Medulla oblongata (tissue), 1 donor: ENCODE measurements around the gene FYN.
"Not testable (repeated sequence)": the region's sequence is repeated elsewhere in the genome, so short reads cannot be mapped to it uniquely, and the experiment has no call there.

Experiments
- DNase-seq: peaks from one replicate; pipeline ENCODE4 v3.0.0-alpha.2; 2015; ENCODE audit errors: extremely low spot score

FYN gene

DNA sequence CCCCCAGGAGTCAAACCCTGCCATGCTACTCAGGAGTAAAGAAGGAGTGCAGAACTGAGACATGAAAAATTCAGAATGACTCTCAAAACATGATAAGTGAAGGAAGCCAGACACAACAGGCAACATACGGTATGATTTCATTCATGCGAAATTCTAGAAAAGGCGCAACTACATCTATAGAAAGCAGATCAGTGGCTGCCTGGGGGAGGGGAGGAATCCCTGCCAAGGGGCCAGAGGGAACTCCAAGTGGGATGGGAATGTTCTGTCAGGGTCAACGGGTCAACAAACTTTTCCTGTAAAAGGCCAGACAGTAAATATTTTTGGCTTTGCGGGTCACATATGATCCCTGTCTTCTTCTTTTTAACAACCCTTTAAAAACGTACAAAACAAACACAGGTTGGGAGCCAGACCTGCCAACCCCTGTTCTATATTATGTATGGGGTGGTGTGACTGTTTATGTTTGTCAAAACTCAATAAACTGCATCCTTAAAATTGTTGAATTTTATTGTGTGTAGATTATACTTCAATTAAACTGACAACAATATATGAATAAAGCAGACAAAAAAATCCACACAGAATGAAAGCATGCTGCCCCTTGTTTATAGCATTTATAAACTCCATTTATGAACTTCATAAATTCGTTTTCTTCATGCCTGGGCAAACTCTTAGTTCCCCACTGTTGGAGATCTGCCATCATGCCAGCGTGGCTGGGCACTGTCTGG, 211.0 kb downstream of the FYN start:
- DNase-seq, result no peak

GRCh38 chr6:111661541-111662061, 211.7 kb downstream of the FYN start:
- no peak for DNase-seq

- DNase-seq, result no peak
Measured at GRCh38 chr6:111660531-111660930, 212.7 kb downstream of the FYN start.

DNA sequence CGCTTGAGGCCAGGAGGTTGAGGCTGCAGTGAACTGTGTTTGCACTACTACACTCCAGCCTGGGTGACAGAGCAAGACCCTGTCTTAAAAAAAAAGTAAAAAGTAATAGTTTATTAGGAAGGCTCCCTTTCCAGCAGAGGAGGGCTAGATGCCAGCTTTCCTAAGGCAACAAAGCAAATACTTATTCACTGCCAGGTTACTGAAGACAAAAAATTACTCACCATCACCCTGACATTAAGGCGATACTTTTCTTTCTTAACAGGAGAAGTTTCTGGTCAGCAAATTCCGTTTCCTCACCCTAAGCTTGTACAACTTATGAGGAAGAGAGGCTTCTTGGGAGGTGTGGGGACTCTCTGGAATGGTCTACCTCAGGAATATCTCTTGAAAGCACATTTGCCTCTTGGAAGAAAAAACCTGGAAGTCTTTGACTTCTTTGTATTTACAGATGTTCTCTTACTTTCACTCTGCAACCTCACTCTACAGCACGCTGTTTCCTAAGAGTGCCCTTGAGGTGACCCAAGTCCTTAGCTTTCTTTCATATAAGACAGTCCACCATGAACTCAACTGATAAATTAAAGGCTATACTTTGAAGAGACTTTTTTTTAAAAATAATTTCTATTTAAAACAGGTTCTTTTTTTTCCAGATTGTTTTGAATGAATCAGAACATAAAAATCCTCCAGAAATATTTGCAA, 214.6 kb downstream of the FYN start:
- no peak for DNase-seq

- DNase-seq, result no peak
Measured at GRCh38 chr6:111657146-111657545, 216.1 kb downstream of the FYN start.

GRCh38 chr6:111653979-111654378, 219.3 kb downstream of the FYN start:
- DNase-seq, result no peak

DNA sequence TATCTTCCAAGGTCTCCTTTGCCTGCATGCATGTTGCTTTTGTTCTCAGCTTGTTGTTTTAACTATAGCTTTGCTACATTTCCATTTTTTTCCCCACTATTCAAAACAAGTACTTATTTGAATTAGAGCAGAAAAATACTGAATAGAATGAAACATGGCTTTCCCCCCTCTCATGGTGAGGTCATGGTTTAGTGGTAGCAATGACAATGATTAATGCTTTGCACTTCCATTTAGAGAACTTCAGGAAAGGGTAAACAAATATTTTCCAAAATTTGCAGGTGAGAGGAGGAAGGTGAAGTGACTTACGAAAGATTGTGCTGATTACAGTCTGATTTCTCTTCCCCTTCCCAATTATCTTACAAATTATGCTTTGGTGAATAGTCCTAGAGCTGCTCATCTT, 219.8 kb downstream of the FYN start:
- DNase-seq, result no peak

DNA sequence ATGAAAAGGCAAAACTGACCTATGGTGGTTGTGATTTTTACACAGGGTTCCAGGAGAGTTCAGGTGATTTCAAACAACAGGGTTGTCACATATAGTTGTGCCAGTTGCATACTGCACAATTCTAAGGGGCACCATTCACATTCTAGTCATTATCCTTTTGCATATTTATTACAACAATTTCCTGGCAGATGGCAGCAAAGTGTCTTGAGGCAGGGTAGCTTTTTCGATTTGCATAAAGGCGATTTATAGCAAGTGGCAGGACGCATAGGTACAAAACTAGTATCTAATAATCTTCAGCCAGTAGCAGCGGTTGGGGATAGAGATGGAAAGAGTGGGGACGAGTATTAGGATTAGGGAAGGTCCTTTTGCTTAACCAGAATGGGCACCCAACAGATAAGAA, 221.1 kb downstream of the FYN start:
- no peak for DNase-seq

GRCh38 chr6:111651185-111652034, 221.8 kb downstream of the FYN start:
- no peak for DNase-seq

DNA sequence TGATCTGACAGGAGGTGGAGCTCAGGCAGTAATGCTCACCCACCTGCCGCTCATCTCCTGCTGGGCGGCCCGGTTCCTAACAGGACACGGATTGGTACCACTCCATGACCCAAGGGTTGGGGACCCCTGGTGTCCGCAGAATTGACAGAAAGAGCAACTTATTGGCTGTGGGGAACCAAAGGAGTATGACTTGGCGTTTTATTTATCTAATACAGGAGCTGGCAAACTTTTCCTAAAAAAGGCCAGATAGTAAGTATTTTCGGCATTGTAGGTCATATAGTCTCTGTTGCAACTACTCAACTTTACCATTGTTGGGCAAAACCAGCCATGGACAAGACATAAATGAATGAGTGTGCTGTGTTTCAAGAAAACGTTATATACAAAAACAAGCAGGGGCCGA, 223.2 kb downstream of the FYN start:
- no peak for DNase-seq

- no peak for DNase-seq
Measured at GRCh38 chr6:111648100-111648499, 225.2 kb downstream of the FYN start.

- no peak for DNase-seq
Measured at GRCh38 chr6:111646942-111647341, 226.3 kb downstream of the FYN start.

DNA sequence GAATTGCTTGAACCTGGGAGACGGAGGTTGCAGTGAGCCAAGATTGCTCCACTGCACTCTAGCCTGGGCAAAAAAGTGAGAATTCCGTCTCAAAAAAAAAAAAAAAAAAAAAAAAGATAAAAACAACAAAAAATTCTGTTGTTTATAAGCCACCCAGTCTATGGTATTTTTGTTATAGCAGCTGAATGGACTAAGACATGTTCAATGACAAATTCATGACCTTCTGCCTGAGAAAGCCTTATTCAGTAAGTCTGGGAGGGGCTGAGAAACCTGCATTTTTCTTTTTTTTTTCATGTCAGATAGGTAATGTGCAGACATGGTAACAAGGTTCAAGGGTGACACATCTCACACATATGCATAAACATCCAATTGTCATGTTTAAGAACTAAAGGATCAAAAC, 227.2 kb downstream of the FYN start:
- no peak for DNase-seq

DNA sequence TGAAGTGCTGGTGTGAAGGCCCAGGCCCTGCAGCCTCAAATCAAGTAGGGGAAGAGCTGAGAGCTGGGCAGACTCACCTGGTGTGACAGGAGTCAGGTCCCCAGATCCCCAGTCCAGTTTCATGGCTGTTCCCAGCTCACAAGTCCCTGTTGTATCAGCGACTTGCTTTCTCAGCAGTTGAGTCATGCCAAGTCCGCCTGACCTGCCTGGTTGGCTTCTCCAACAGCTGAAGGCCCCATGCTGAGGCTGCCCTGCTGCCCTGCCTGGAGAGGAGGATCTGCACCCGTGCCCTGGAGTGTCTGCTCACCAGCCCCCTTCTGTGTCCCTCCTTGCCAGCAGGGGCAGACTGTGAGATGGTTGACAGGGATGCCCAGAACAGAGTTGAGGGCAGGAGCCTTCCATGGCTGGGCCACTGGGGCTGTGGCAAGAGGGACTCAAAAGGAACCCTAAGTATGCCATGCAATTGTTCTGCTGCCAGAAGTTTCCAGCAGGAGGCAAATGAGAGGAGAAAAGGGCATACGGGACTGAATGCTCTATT, 228.3 kb downstream of the FYN start:
- DNase-seq, result no peak

GRCh38 chr6:111642463-111643158, 230.6 kb downstream of the FYN start:
- peak; percentile 81 for DNase-seq

DNA sequence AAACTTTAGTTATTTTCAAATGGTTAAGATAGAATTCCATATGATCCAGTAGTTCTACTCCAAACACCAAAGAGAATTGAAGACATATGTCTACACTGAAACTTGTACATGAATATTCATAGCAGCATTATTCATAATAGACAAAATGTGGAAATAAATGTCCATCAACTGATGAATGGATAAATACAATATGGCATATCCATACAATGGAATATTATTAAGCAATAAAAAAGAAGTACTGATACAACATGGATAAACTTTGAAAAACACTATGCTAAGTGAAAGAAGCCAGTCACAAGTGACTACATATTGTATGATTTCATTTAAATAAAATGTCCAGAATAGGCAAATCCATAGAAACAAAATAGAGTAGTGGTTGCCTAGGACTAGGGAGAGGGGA, 234.0 kb downstream of the FYN start:
- no peak for DNase-seq

- not testable (repeated sequence) for DNase-seq
Measured at GRCh38 chr6:111634981-111635380, 238.3 kb downstream of the FYN start.

DNA sequence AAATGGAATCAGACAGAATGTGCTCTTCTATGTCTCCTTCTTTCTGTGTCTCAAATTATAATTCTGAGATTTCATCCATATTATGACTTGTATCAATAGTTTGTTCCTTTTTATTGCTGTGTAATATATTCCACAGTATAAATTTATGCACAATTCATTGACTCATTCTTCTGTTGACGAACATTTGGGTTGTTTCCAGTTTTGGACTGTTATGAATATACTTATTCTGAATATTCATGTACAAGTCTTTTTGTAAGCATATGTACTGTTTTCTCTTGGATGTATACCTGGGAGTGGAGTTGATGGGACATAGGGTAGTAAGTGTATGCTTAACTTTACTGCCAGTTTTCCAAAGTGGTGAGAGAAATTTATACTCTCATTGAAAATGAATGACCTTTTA, 239.4 kb downstream of the FYN start:
- no peak for DNase-seq

GRCh38 chr6:111632468-111633247, 240.6 kb downstream of the FYN start:
- DNase-seq, result no peak

- DNase-seq, result no peak
Measured at GRCh38 chr6:111631903-111632460, 241.3 kb downstream of the FYN start.
